Measurements from ENCODE around the gene CD244. TPM values are rescaled to one million over a fixed set of nuclear protein-coding genes. Genes with fewer than 3 reads are reported as not detected.

Gene CD244
- total and polyA plus RNA-seq, 8 donors = 0.43 to 3.7 (median 0.82) TPM

GRCh38 chr1:160821627-160822026 lies 41.1 kb downstream of the CD244 start:
- no peak for ATAC-seq
- H3K36me3 ChIP-seq = no peaks in the 10 kb centered on the region
- no peaks in the 10 kb centered on the region for H3K27me3 ChIP-seq
- no peak overlapping the region for H3K27ac ChIP-seq
- no peak for DNase-seq
- no peak overlapping the region for H3K4me3 ChIP-seq
- H3K9me3 ChIP-seq = no peaks in the 10 kb centered on the region
- intact Hi-C loops (cut with DNase I) = no loop called here
- H3K4me1 ChIP-seq = no peaks in the 10 kb centered on the region
- TF ChIP-seq CTCF (IDR thresholded peaks at IDR 0.05) = no peak

- no peak for TF ChIP-seq CTCF (IDR thresholded peaks at IDR 0.05)
- intact Hi-C loops (cut with DNase I) = no loop called here
Measured at GRCh38 chr1:160819186-160819585, 43.5 kb downstream of the CD244 start.

DNA sequence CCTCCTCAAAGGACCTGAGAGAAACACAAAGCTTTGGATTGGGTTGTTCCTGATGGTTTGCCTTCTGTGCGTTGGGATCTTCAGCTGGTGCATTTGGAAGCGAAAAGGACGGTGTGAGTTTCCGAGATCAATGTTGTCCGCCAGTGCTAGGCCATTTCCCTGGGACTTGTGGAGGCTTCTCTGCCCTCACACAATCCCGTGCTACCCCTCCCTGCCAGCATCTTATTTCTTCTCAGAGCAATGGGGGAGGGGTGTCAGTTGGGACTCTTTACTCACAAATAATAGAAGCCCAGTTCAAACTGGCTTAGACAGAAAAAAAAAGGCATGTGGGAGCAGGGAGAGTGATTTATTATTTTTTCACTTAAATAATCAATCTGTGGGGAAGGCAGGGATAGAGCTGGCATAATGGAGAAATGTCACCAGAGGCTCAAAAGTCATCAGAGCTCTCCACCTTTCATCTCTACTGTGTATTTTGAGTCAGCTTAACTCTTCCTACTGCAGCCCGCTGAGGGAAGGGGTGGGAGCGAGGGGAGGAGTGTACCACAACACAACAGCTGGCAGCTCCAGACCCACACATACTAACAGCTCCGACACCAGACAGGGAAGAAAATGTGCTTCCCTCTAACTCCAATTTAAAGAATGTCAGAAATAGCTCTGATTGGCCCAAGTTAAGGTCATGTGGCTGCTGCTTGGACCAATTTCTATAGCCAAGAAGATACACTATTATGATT lies 44.3 kb downstream of the CD244 start:
- no peaks in the 10 kb centered on the region for H3K27me3 ChIP-seq
- H3K36me3 ChIP-seq = no peaks in the 10 kb centered on the region
- TF ChIP-seq CTCF (IDR thresholded peaks at IDR 0.05) = no peak
- no peak overlapping the region for H3K4me3 ChIP-seq
- H3K27ac ChIP-seq = no peak overlapping the region
- intact Hi-C loops (cut with DNase I) = no loop called here
- DNase-seq = peak in 2 of 4 donors; percentile 31 to 56
- no peaks in the 10 kb centered on the region for H3K9me3 ChIP-seq
- ATAC-seq = no peak
- no peaks in the 10 kb centered on the region for H3K4me1 ChIP-seq

More at GRCh38 chr1:160819186-160819585, 43.5 kb downstream of the CD244 start:
- Histone ChIP-seq H3K27ac (no peak overlapping the region), H3K4me3 (no peak overlapping the region), H3K9me3 (no peaks in the 10 kb centered on the region), H3K27me3 (no peaks in the 10 kb centered on the region), H3K4me1 (no peaks in the 10 kb centered on the region), H3K36me3 (no peaks in the 10 kb centered on the region)
- DNase-seq (no peak), ATAC-seq (no peak)

GRCh38 chr1:160814856-160815255 lies 47.8 kb downstream of the CD244 start:
- Histone ChIP-seq H3K9me3 (no peaks in the 10 kb centered on the region), H3K27ac (no peak overlapping the region), H3K27me3 (no peaks in the 10 kb centered on the region), H3K4me1 (no peaks in the 10 kb centered on the region), H3K36me3 (no peaks in the 10 kb centered on the region), H3K4me3 (no peak overlapping the region)
- TF ChIP-seq CTCF (IDR thresholded peaks at IDR 0.05) = no peak
- DNase-seq = no peak
- intact Hi-C loops (cut with DNase I) = no loop called here
- ATAC-seq = no peak

DNA sequence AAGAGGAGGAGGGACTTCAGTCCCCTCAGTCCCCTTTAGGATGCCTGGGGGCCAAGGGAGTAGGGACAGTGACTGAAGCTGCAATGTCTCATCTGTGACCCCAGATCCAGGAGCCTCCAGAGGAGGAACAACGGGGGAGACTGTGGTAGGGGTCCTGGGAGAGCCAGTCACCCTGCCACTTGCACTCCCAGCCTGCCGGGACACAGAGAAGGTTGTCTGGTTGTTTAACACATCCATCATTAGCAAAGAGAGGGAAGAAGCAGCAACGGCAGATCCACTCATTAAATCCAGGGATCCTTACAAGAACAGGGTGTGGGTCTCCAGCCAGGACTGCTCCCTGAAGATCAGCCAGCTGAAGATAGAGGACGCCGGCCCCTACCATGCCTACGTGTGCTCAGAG lies 48.4 kb downstream of the CD244 start:
- H3K4me1 ChIP-seq = no peaks in the 10 kb centered on the region
- H3K9me3 ChIP-seq = no peaks in the 10 kb centered on the region
- H3K36me3 ChIP-seq = no peaks in the 10 kb centered on the region
- DNase-seq (no peak), ATAC-seq (no peak)
- no peak for TF ChIP-seq CTCF (IDR thresholded peaks at IDR 0.05)
- no peaks in the 10 kb centered on the region for H3K27me3 ChIP-seq
- H3K4me3 ChIP-seq = no peak overlapping the region
- intact Hi-C loops (cut with DNase I) = no loop called here
- no peak overlapping the region for H3K27ac ChIP-seq

Data from left lung (tissue), 10 donors.